ENCODE measurements around the gene STK10.

DNA sequence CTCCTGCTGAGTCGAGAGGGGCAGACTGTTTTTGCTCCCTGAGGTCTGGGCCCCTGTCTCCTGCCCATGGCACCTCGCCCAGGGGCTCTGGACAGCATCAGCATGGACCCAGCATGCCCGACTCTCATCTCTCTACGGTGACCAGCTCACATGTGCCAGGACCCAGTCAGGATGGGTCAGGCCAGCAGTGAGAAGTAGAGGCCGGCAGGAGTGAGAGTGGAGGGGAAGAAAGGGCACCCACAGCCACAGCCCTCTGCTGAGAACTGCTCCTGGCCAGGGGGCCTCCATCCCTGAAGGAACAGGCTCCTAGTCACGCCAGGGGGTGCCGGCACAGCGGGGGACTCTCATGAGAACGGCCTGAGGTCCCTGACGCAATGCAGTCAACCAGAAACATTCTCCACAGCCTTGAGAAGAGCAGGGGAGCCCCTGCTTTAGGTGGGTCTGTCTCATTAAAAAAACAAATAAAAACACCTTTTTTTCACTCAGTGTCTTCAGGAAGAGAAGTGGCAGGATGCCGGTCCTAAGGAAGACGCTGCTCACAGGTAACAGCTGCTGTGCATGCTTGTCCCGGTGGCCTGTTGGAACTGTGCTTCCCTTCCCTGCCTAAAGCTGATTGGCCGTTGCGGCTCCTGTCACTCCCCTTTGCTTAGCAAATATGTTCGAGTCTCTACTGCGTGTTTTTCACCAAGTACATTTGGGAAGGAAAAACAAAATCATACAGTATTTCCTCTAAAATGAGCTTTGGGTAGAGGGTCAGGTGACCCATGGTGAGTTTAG lies 95.9 kb downstream of the STK10 start:
- TF ChIP-seq, protein P1, sequence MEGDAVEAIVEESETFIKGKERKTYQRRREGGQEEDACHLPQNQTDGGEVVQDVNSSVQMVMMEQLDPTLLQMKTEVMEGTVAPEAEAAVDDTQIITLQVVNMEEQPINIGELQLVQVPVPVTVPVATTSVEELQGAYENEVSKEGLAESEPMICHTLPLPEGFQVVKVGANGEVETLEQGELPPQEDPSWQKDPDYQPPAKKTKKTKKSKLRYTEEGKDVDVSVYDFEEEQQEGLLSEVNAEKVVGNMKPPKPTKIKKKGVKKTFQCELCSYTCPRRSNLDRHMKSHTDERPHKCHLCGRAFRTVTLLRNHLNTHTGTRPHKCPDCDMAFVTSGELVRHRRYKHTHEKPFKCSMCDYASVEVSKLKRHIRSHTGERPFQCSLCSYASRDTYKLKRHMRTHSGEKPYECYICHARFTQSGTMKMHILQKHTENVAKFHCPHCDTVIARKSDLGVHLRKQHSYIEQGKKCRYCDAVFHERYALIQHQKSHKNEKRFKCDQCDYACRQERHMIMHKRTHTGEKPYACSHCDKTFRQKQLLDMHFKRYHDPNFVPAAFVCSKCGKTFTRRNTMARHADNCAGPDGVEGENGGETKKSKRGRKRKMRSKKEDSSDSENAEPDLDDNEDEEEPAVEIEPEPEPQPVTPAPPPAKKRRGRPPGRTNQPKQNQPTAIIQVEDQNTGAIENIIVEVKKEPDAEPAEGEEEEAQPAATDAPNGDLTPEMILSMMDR (IDR thresholded peaks at IDR 0.05) = no peak
- TF ChIP-seq POLR2A (IDR thresholded peaks at IDR 0.05) = no peak
